HuH-7.5 (cell line): Measurements from ENCODE around the gene LARGE1.

Source experiments
- DNase-seq: peaks from one replicate; pipeline ENCODE4 v3.0.0; 2011; ENCODE audit warnings: low spot score

The LARGE1 gene

GRCh38 chr22:33520904-33521780 lies 399.1 kb downstream of the LARGE1 start:
- no peak for DNase-seq

GRCh38 chr22:33519974-33520903 lies 400.0 kb downstream of the LARGE1 start:
- no peak for DNase-seq

- peak; percentile 34 for DNase-seq
Observed at GRCh38 chr22:33519071-33519973, 401.0 kb downstream of the LARGE1 start.

GRCh38 chr22:33518405-33518804 lies 401.9 kb downstream of the LARGE1 start:
- no peak for DNase-seq

- DNase-seq, result no peak
Observed at GRCh38 chr22:33515795-33516194, 404.5 kb downstream of the LARGE1 start.

GRCh38 chr22:33513388-33514338 lies 406.6 kb downstream of the LARGE1 start:
- no peak for DNase-seq

- no peak for DNase-seq
Observed at GRCh38 chr22:33512908-33513307, 407.4 kb downstream of the LARGE1 start.

- peak; percentile 28 for DNase-seq
Observed at GRCh38 chr22:33510429-33510904, 409.8 kb downstream of the LARGE1 start.

- DNase-seq, result no peak
Observed at GRCh38 chr22:33504941-33505625, 415.2 kb downstream of the LARGE1 start.

- DNase-seq, result no peak
Observed at GRCh38 chr22:33496112-33496511, 424.2 kb downstream of the LARGE1 start.

GRCh38 chr22:33493476-33494205 lies 426.6 kb downstream of the LARGE1 start:
- DNase-seq, result no peak

- no peak for DNase-seq
Observed at GRCh38 chr22:33492210-33492651, 428.0 kb downstream of the LARGE1 start.

- no peak for DNase-seq
Observed at GRCh38 chr22:33487041-33487716, 433.1 kb downstream of the LARGE1 start.

- DNase-seq, result no peak
Observed at GRCh38 chr22:33481550-33481949, 438.7 kb downstream of the LARGE1 start.

GRCh38 chr22:33477120-33478111 lies 442.9 kb downstream of the LARGE1 start:
- DNase-seq, result no peak

- DNase-seq, result no peak
Observed at GRCh38 chr22:33476716-33477115, 443.6 kb downstream of the LARGE1 start.

GRCh38 chr22:33476206-33476605 lies 444.1 kb downstream of the LARGE1 start:
- no peak for DNase-seq
